Measurements from ENCODE around the gene PDGFB. TPM values are rescaled to one million over a fixed set of nuclear protein-coding genes. Genes with fewer than 3 reads are reported as not detected.

The PDGFB gene
- total and polyA plus RNA-seq, 11 donors = 9.0 to 43.7 (median 21.3) TPM

DNA sequence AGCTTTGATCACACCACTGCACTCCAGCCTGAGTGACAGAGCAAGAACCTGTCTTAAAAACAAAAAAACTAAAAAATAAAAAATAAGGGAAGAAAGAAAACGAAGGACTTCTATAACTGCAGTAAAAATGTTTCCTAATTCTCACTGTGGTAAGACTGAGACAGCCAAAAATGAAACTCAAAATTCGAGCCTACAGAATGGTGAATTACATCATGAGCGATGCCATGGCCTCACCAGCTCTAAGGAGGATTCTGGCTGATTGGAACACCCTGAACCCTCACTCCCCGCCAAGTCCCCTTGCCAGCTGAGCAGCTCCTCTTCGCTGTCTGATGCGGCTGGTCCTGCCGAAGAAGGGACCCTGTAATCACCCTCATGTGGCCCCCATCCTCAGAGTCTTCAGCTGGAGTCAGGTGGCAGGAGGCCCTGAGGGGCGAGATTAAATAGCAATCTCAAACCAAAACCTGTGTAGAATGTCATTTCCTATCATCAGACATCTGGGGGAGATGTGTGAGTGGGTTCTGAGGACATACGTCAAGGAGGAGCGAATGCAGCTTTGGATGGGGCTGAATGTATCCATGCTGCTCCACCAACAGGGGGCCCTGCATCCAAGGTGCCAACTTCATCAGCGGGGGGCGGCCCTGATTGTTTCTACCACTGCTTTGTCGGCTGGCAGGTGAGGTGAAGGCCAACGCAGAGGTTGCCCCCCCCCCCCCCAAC is 29.2 kb downstream of the PDGFB start:
- no peaks in the 10 kb centered on the region for H3K27me3 ChIP-seq
- intact Hi-C loops (cut with DNase I) = no loop called here
- TF ChIP-seq POLR2A (IDR thresholded peaks at IDR 0.05) = no peak
- TF ChIP-seq, protein P1, sequence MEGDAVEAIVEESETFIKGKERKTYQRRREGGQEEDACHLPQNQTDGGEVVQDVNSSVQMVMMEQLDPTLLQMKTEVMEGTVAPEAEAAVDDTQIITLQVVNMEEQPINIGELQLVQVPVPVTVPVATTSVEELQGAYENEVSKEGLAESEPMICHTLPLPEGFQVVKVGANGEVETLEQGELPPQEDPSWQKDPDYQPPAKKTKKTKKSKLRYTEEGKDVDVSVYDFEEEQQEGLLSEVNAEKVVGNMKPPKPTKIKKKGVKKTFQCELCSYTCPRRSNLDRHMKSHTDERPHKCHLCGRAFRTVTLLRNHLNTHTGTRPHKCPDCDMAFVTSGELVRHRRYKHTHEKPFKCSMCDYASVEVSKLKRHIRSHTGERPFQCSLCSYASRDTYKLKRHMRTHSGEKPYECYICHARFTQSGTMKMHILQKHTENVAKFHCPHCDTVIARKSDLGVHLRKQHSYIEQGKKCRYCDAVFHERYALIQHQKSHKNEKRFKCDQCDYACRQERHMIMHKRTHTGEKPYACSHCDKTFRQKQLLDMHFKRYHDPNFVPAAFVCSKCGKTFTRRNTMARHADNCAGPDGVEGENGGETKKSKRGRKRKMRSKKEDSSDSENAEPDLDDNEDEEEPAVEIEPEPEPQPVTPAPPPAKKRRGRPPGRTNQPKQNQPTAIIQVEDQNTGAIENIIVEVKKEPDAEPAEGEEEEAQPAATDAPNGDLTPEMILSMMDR (IDR thresholded peaks at IDR 0.05) = peak in 11 of 12 donors; percentile 10 to 51 (median 38)
- no peak overlapping the region for H3K4me3 ChIP-seq
- 67 to 72% (median 69%) methylated on average over 12 to 14 of the region's 14 CpGs for WGBS, 4 donors
- peak in 1 of 5 donors; percentile 17 for DNase-seq
- peak in 3 of 4 donors; percentile 40 to 54 (median 53) for ATAC-seq
- peaks cover 0 to 2% (median 0%) of the 10 kb centered on the region in 12 donors for H3K9me3 ChIP-seq
- H3K36me3 ChIP-seq = peaks cover 0 to 22% (median 0%) of the 10 kb centered on the region in 9 donors
- H3K27ac ChIP-seq = no peak overlapping the region
- H3K4me1 ChIP-seq = no peaks in the 10 kb centered on the region

DNA sequence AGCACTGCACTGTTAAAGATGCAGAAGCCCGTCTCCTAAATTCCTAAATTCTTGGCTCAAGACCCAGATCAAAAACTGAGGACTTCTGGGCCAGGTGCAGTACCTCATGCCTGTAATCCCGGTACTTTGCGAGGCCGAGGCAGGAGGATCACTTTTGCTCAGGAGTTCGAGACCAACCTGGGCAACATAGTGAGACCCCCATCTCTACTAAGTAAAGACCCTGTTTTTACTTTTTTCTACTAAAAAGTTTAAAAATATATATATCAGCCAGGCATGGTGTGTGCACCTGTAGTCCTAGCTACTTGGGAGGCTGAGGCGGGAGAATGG is 29.7 kb downstream of the PDGFB start:
- WGBS, 4 donors = 85 to 90% (median 87%) methylated on average over 6 of the region's 6 CpGs
- intact Hi-C loops (cut with DNase I) = no loop called here
- Histone ChIP-seq H3K4me1 (no peaks in the 10 kb centered on the region), H3K4me3 (no peak overlapping the region), H3K9me3 (peaks cover 0 to 2% (median 0%) of the 10 kb centered on the region in 12 donors), H3K36me3 (peaks cover 0 to 22% (median 0%) of the 10 kb centered on the region in 9 donors), H3K27ac (no peak overlapping the region), H3K27me3 (no peaks in the 10 kb centered on the region)
- ATAC-seq = no peak
- no peak for TF ChIP-seq POLR2A (IDR thresholded peaks at IDR 0.05)
- TF ChIP-seq, protein P1 (IDR thresholded peaks at IDR 0.05) = no peak
- no peak for DNase-seq

DNA sequence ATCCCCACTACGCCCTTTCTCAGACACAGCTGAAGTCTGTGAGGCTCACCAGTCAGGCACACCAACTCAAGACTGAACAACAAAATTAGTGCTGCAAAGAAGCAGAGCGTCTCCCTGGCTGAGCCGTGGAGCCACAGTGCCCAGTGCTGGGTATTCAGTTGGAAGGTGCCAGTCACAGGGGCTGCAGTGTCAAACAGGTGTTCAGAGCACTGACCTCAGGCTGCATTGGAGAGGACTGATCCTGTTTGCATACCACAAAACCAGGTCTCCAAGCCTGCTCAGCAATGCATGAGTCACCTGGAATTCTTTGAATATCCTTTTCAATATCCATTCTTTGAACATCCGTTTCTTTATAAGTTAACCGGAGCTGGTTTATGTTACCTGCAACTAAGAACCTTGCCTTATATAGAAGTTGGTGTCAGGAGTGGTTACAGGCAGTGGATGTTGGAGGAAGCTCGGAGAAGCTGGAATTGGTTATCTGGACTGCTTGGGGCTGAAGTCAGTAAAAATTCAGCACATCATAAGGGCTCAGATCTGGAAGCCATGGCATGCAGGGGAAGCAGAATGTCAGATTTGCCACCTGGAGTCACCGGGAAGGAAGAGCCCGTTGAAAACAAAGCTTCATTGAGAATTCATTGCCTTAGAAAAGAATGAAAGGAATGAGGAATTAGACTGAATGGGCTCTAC is 30.3 kb downstream of the PDGFB start:
- Histone ChIP-seq H3K36me3 (peaks cover 0 to 22% (median 0%) of the 10 kb centered on the region in 9 donors), H3K4me1 (no peaks in the 10 kb centered on the region), H3K27me3 (no peaks in the 10 kb centered on the region), H3K4me3 (no peak overlapping the region), H3K9me3 (peaks cover 0 to 2% (median 0%) of the 10 kb centered on the region in 12 donors), H3K27ac (no peak overlapping the region)
- DNase-seq (peak in 1 of 5 donors; percentile 10), ATAC-seq (no peak)
- 70 to 74% (median 71%) methylated on average over 8 of the region's 8 CpGs for WGBS, 4 donors
- TF ChIP-seq, protein P1 (IDR thresholded peaks at IDR 0.05) = no peak
- TF ChIP-seq POLR2A (IDR thresholded peaks at IDR 0.05) = no peak
- intact Hi-C loops (cut with DNase I) = no loop called here

DNA sequence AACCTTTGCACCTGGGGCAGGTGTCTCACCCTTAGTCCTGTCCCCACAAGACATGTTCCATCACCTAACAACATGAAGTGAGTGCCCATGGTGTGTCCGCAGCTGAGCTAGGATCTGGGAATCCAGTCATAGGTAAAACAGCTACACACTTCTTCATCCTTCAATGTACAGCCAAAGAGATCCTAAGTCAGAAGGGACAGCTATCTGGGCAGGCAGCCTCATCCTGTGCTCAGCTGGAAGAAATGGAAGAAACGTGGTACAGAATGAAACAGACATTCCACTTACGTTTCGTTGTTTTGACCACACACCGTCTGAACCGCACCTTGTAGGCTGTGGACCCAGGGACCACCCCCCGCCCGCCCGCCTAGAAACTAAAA is 30.8 kb downstream of the PDGFB start:
- H3K4me1 ChIP-seq = no peaks in the 10 kb centered on the region
- H3K27ac ChIP-seq = no peak overlapping the region
- intact Hi-C loops (cut with DNase I) = no loop called here
- no peak for ATAC-seq
- no peak overlapping the region for H3K4me3 ChIP-seq
- peaks cover 0 to 22% (median 0%) of the 10 kb centered on the region in 9 donors for H3K36me3 ChIP-seq
- H3K9me3 ChIP-seq = peaks cover 0 to 2% (median 0%) of the 10 kb centered on the region in 12 donors
- 88 to 92% (median 90%) methylated on average over 9 of the region's 9 CpGs for WGBS, 4 donors
- no peaks in the 10 kb centered on the region for H3K27me3 ChIP-seq
- peak in 1 of 5 donors; percentile 1 for DNase-seq
- TF ChIP-seq, protein P1 (IDR thresholded peaks at IDR 0.05) = no peak
